ENCODE results near the gene MLLT10.
"Not testable (repeated sequence)": the region's sequence is repeated elsewhere in the genome, so short reads cannot be mapped to it uniquely, and the experiment has no call there.

The MLLT10 gene

GRCh38 chr10:21547246-21547645 lies 13.2 kb downstream of the MLLT10 start:
- no peak overlapping the region for H3K9ac ChIP-seq (ENCODE audit: low read depth, low read length)
- H4K20me1 ChIP-seq (ENCODE audit: insufficient read depth, low read length) = peaks cover 19% of the 10 kb centered on the region; the same call in 1 of the 2 replicates
- H3K36me3 ChIP-seq (ENCODE audit: insufficient read depth, low read length) = peaks cover 91% of the 10 kb centered on the region
- no peak overlapping the region for H3K27ac ChIP-seq (ENCODE audit: low read length)
- no peak overlapping the region for H2AFZ ChIP-seq (ENCODE audit: low read depth, low read length)
- ATAC-seq (ENCODE audit: insufficient read depth, low read depth) (no peak), DNase-seq (no peak)
- no peaks in the 10 kb centered on the region for H3K4me1 ChIP-seq (ENCODE audit: insufficient read depth, low read length)
- TF ChIP-seq CTCF (IDR thresholded peaks at IDR 0.05; ENCODE audit: borderline replicate concordance, extremely low read depth, low read length, poor library complexity, severe bottlenecking) (no peak), EZH2 (IDR thresholded peaks at IDR 0.05; ENCODE audit: borderline replicate concordance, low read depth, low read length, severe bottlenecking) (no peak)
- H3K79me2 ChIP-seq (ENCODE audit: insufficient read depth, low read length) = peaks cover 93% of the 10 kb centered on the region
- no peaks in the 10 kb centered on the region for H3K27me3 ChIP-seq (ENCODE audit: insufficient read depth, low read length, poor library complexity)
- no peak overlapping the region for H3K4me3 ChIP-seq (ENCODE audit: low read depth in 1 of 2, low read length in 2 of 2)
- H3K9me3 ChIP-seq (ENCODE audit: insufficient read depth, low read length, severe bottlenecking) = no peaks in the 10 kb centered on the region
- no peak overlapping the region for H3K4me2 ChIP-seq (ENCODE audit: insufficient read depth, low read length)

- Histone ChIP-seq H3K9ac (ENCODE audit: low read depth, low read length) (no peak overlapping the region), H3K36me3 (ENCODE audit: insufficient read depth, low read length) (peaks cover 93% of the 10 kb centered on the region), H2AFZ (ENCODE audit: low read depth, low read length) (no peak overlapping the region), H4K20me1 (ENCODE audit: insufficient read depth, low read length) (peaks cover 32% of the 10 kb centered on the region; the same call in 1 of the 2 replicates), H3K27me3 (ENCODE audit: insufficient read depth, low read length, poor library complexity) (no peaks in the 10 kb centered on the region), H3K4me1 (ENCODE audit: insufficient read depth, low read length) (no peaks in the 10 kb centered on the region), H3K4me2 (ENCODE audit: insufficient read depth, low read length) (no peak overlapping the region), H3K27ac (ENCODE audit: low read length) (no peak overlapping the region), H3K79me2 (ENCODE audit: insufficient read depth, low read length) (peaks cover 97% of the 10 kb centered on the region), H3K9me3 (ENCODE audit: insufficient read depth, low read length, severe bottlenecking) (no peaks in the 10 kb centered on the region), H3K4me3 (ENCODE audit: low read depth in 1 of 2, low read length in 2 of 2) (no peak overlapping the region)
- DNase-seq = no peak
- TF ChIP-seq EZH2 (IDR thresholded peaks at IDR 0.05; ENCODE audit: borderline replicate concordance, low read depth, low read length, severe bottlenecking) (no peak), CTCF (IDR thresholded peaks at IDR 0.05; ENCODE audit: borderline replicate concordance, extremely low read depth, low read length, poor library complexity, severe bottlenecking) (no peak)
- no peak for ATAC-seq (ENCODE audit: insufficient read depth, low read depth)
Observed at GRCh38 chr10:21552638-21553037, 18.6 kb downstream of the MLLT10 start.

DNA sequence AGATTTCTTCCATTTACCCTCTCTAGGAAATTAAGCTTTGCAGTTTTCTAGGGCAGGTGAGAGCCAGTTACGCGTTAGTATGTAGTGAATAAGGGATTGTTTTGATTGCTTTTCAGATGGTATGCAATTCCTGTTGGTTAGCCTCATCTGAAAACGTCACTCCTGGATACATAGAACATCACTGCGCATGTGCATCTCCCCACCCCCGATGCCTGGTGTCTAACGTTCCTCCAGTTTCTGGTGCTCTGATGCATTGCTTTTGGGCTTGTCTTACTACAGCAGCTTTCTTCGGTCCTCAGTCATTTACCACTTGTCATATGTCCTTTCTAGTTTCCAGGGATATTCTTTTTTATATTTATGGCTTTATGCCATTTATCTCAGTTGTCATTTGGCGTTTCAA lies 22.5 kb downstream of the MLLT10 start:
- ATAC-seq (ENCODE audit: insufficient read depth, low read depth) = no peak
- no peak overlapping the region for H3K4me3 ChIP-seq (ENCODE audit: low read depth in 1 of 2, low read length in 2 of 2)
- peaks cover 87% of the 10 kb centered on the region for H3K36me3 ChIP-seq (ENCODE audit: insufficient read depth, low read length)
- no peak for TF ChIP-seq EZH2 (IDR thresholded peaks at IDR 0.05; ENCODE audit: borderline replicate concordance, low read depth, low read length, severe bottlenecking)
- no peak for TF ChIP-seq CTCF (IDR thresholded peaks at IDR 0.05; ENCODE audit: borderline replicate concordance, extremely low read depth, low read length, poor library complexity, severe bottlenecking)
- peaks cover 94% of the 10 kb centered on the region for H3K79me2 ChIP-seq (ENCODE audit: insufficient read depth, low read length)
- no peaks in the 10 kb centered on the region for H3K4me1 ChIP-seq (ENCODE audit: insufficient read depth, low read length)
- H3K9me3 ChIP-seq (ENCODE audit: insufficient read depth, low read length, severe bottlenecking) = no peaks in the 10 kb centered on the region
- H3K9ac ChIP-seq (ENCODE audit: low read depth, low read length) = no peak overlapping the region
- no peak overlapping the region for H2AFZ ChIP-seq (ENCODE audit: low read depth, low read length)
- H3K27ac ChIP-seq (ENCODE audit: low read length) = no peak overlapping the region
- H3K4me2 ChIP-seq (ENCODE audit: insufficient read depth, low read length) = no peak overlapping the region
- no peaks in the 10 kb centered on the region for H3K27me3 ChIP-seq (ENCODE audit: insufficient read depth, low read length, poor library complexity)
- no peak for DNase-seq
- H4K20me1 ChIP-seq (ENCODE audit: insufficient read depth, low read length) = peaks cover 23% of the 10 kb centered on the region; the same call in 1 of the 2 replicates

- not testable (repeated sequence) for ATAC-seq (ENCODE audit: insufficient read depth, low read depth); DNase-seq
- H3K79me2 ChIP-seq (ENCODE audit: insufficient read depth, low read length) = peaks cover 94% of the 10 kb centered on the region
Observed at GRCh38 chr10:21558984-21559383, 25.0 kb downstream of the MLLT10 start.

More at GRCh38 chr10:21558984-21559383, 25.0 kb downstream of the MLLT10 start:
- H3K4me1 ChIP-seq (ENCODE audit: insufficient read depth, low read length); H3K4me2 ChIP-seq (ENCODE audit: insufficient read depth, low read length); H3K9me3 ChIP-seq (ENCODE audit: insufficient read depth, low read length, severe bottlenecking); H2AFZ ChIP-seq (ENCODE audit: low read depth, low read length); H3K27ac ChIP-seq (ENCODE audit: low read length); H3K4me3 ChIP-seq (ENCODE audit: low read depth in 1 of 2, low read length in 2 of 2); H3K27me3 ChIP-seq (ENCODE audit: insufficient read depth, low read length, poor library complexity); H3K9ac ChIP-seq (ENCODE audit: low read depth, low read length): not testable (repeated sequence)
- Histone ChIP-seq H4K20me1 (ENCODE audit: insufficient read depth, low read length) (peaks cover 26% of the 10 kb centered on the region; the same call in 1 of the 2 replicates), H3K36me3 (ENCODE audit: insufficient read depth, low read length) (peaks cover 69% of the 10 kb centered on the region)

All from DND-41 (cell line).